Adrenal gland (tissue), 12 donors: ENCODE data around the gene IMMP2L. TPM values are rescaled to one million over a fixed set of nuclear protein-coding genes. Genes with fewer than 3 reads are reported as not detected.

Experiments
- DNase-seq, 7 donors: peaks; one replicate each; pipeline ENCODE4 v3.0.0-alpha.2; 2019 to 2020
- H3K27ac ChIP-seq, 5 donors: fragments of 200-600 bp; sonication (generic) in 4 of 5; 1 replicate in 3 of 5; 2 replicates in 2 of 5; pipeline versions ENCODE4 v1.5.1 to v1.8.0; 2016 to 2020; ENCODE audit warnings: mild to moderate bottlenecking in 1 of 5
- H3K27me3 ChIP-seq: fragments of 200-600 bp; 2 replicates; pipeline ENCODE4 v1.8.0; 2021
- H3K36me3 ChIP-seq, 2 donors: fragments of 200-600 bp; replicated peaks in 1 of 2; 1 replicate in 1 of 2; 2 replicates in 1 of 2; pipeline versions ENCODE4 v1.5.1 to v1.8.0; 2018 to 2022
- H3K4me1 ChIP-seq, 2 donors: fragments of 200-600 bp; replicated peaks in 1 of 2; 1 replicate in 1 of 2; 2 replicates in 1 of 2; pipeline versions ENCODE4 v1.5.1 to v1.8.0; 2018 to 2021
- H3K4me3 ChIP-seq, 4 donors: fragments of 200-600 bp; sonication (generic) in 3 of 4; one replicate each; pipeline ENCODE4 v1.5.1; 2016 to 2018
- H3K9me3 ChIP-seq, 3 donors: fragments of 200-600 bp; sonication (generic) in 1 of 3; replicated peaks in 1 of 3; 1 replicate in 2 of 3; 2 replicates in 1 of 3; pipeline versions ENCODE4 v1.5.1 to v1.8.0; 2016 to 2021
- CTCF ChIP-seq, 6 experiments: fragments of 450-650 bp in 4 of 6; fragments of 200-600 bp in 2 of 6; sonication (generic) in 1 of 6; IDR thresholded peaks; 1 replicate in 5 of 6; 2 replicates in 1 of 6; pipeline versions ENCODE4 v1.5.1 to v1.8.0; 2016 to 2021; ENCODE audit warnings: antibody characterized with exemption in 6 of 6, mild to moderate bottlenecking in 2 of 6, moderate library complexity in 1 of 6
- POLR2A ChIP-seq, 2 donors: fragments of 450-650 bp; IDR thresholded peaks; one replicate each; pipeline ENCODE4 v1.6.1; 2017; ENCODE audit warnings: antibody characterized with exemption in 2 of 2, mild to moderate bottlenecking in 2 of 2, moderate library complexity in 1 of 2
- WGBS, 4 donors: extraction: QIAGEN DNeasy Blood & Tissue Kit in 2 of 4; methylation state at CpG; one replicate each; pipeline versions ENCODE4 v1.1.5 to v1.1.7; 2013 to 2017; 5-methylcytosine and 5-hydroxymethylcytosine counted together
- intact Hi-C, 2 donors: fragments of 100-400 bp; cut with DNase I; formaldehyde crosslinking; loops; one replicate each; pipeline versions ENCODE4 v1.14.1 to v1.15.0; 2022 to 2023
- polyA plus RNA-seq, 3 donors: library from polyadenylated mRNA; stranded (reverse); fragments of 200-250 nt in 2 of 3; fragments of 350-450 nt in 1 of 3; fragmentation: Illumina TruSeq in 1 of 3; extraction: RNeasy Lipid Tissue Mini Kit (QIAGEN cat#74804) in 1 of 3; gene quantifications; one replicate each; pipeline ENCODE4 v1.2.3, GENCODE V29; 2013 to 2014
- total RNA-seq, 9 donors: library from RNA; depleted of rRNA in 4 of 9; stranded (reverse); fragments of >200 nt in 4 of 9; fragments of 120-200 nt in 1 of 9; fragmentation: NEBNext Ultra II Directional in 1 of 9; extraction: Animal tissue kit (Norgen Biotek cat#: 25700) in 1 of 9; gene quantifications; one replicate each; pipeline versions ENCODE4 v1.1.0 to v1.2.4, GENCODE V29; 2013 to 2023
- donor health status: healthy with polysubstance abuse.
- donor health status: Bipolar disorder and iron deficiency.
- donor health status: DM: yes; HTN: yes; CAD: no.
- donor health status: DM: no; HTN: no; CAD: no.
- donor health status: DM: no; HTN: no; CAD: no.
- donor health status: DM: yes; HTN: yes; CAD: no.

The IMMP2L gene
- total and polyA plus RNA-seq, 12 donors: 13.4 to 34.1 (median 25.3) TPM

DNA sequence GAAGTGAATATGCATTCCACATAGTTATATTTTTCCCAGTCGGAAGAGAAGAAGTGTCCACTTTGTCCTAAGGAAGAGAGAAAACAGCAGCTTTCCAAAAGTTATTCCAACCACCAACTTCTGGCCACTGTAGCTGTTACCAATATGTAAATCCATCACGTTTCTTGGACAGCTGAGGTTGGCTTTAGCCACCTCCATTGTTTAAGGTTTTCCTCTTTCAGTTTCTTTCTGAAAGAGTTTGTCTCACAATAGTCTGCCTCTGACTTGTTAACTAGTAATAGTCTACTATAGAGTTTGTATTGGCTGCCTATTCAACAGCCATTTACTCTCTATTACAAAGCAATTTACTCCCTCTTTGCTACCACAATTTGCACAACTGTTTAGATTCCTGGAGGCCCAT lies 929.0 kb downstream of the IMMP2L start:
- peaks cover 0 to 6% (median 0%) of the 10 kb centered on the region in 3 donors for H3K9me3 ChIP-seq
- H3K27ac ChIP-seq: no peak overlapping the region
- H3K4me1 ChIP-seq: peaks cover 0 to 3% of the 10 kb centered on the region in 2 donors
- TF ChIP-seq POLR2A (IDR thresholded peaks at IDR 0.05) (no peak), CTCF (IDR thresholded peaks at IDR 0.05) (no peak)
- intact Hi-C loops: no loop called here
- DNase-seq: no peak
- H3K4me3 ChIP-seq: no peak overlapping the region
- WGBS, 4 donors: 71 to 81% (median 77%) methylated on average over 2 of the region's 2 CpGs
- H3K27me3 ChIP-seq: no peaks in the 10 kb centered on the region
- H3K36me3 ChIP-seq: no peaks in the 10 kb centered on the region

- Histone ChIP-seq H3K27me3 (no peaks in the 10 kb centered on the region), H3K4me3 (no peak overlapping the region), H3K9me3 (no peaks in the 10 kb centered on the region), H3K36me3 (no peaks in the 10 kb centered on the region), H3K27ac (no peak overlapping the region), H3K4me1 (no peaks in the 10 kb centered on the region)
- intact Hi-C loops: no loop called here
- no peak for DNase-seq
- 83 to 88% (median 84%) methylated on average over 2 of the region's 2 CpGs for WGBS, 4 donors
- no peak for TF ChIP-seq POLR2A (IDR thresholded peaks at IDR 0.05)
- TF ChIP-seq CTCF (IDR thresholded peaks at IDR 0.05): no peak
Observed at GRCh38 chr7:110626414-110626813, 935.9 kb downstream of the IMMP2L start.

DNA sequence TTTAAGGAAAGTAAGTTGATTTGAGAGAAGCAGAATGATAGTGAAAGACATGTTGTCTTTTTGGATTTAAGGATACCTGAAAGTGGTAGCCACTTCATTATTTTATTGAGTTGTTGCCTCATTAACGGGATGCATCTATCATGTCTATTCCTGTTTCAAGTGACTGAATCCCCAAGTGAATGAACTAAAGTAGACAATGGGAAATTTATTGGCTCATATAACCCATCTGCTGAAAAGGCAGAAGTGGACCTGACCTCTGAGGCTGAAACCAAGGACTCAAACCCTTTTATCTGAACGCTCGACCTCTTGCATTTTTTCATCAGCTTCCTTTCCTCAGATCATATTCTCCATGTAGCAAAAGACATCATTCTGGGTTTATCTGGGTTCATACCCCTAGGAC lies 937.0 kb downstream of the IMMP2L start:
- Histone ChIP-seq H3K9me3 (no peaks in the 10 kb centered on the region), H3K4me3 (no peak overlapping the region), H3K27me3 (no peaks in the 10 kb centered on the region), H3K27ac (no peak overlapping the region), H3K36me3 (no peaks in the 10 kb centered on the region), H3K4me1 (no peaks in the 10 kb centered on the region)
- intact Hi-C loops: no loop called here
- WGBS, 4 donors: 57 to 72% (median 66%) methylated on average over 3 of the region's 3 CpGs
- no peak for TF ChIP-seq CTCF (IDR thresholded peaks at IDR 0.05)
- TF ChIP-seq POLR2A (IDR thresholded peaks at IDR 0.05): no peak
- no peak for DNase-seq

GRCh38 chr7:110623436-110623835 lies 938.9 kb downstream of the IMMP2L start:
- TF ChIP-seq CTCF (IDR thresholded peaks at IDR 0.05): no peak
- TF ChIP-seq POLR2A (IDR thresholded peaks at IDR 0.05): no peak

More at GRCh38 chr7:110623436-110623835, 938.9 kb downstream of the IMMP2L start:
- Histone ChIP-seq H3K27ac (no peak overlapping the region), H3K36me3 (no peaks in the 10 kb centered on the region), H3K4me1 (no peaks in the 10 kb centered on the region), H3K9me3 (peaks cover 0 to 5% (median 0%) of the 10 kb centered on the region in 3 donors), H3K4me3 (no peak overlapping the region), H3K27me3 (no peaks in the 10 kb centered on the region)
- no peak for DNase-seq
- intact Hi-C loops: no loop called here
- WGBS, 4 donors: 87 to 95% (median 91%) methylated on average over 3 of the region's 3 CpGs
